GM18951 (cell line): ENCODE data around the gene DACH1.

Experiments used
- POLR2A ChIP-seq: IDR thresholded peaks from 4 replicates; pipeline ENCODE4 v1.6.1; 2011; ENCODE audit warnings: mild to moderate bottlenecking; ENCODE audit not compliant: insufficient read length, insufficient read depth; ENCODE audit errors: extremely low read depth
- in situ Hi-C: fragments of 300-500 bp; cut with MboI; formaldehyde crosslinking; loops from one replicate; pipeline ENCODE4 v1.12.0; 2022; ENCODE audit warnings: low sequenced_read_pairs, mixed read lengths, inconsistent platforms; ENCODE audit not compliant: unreplicated experiment

The DACH1 gene

GRCh38 chr13:71727042-71727441, 140.0 kb downstream of the DACH1 start:
- in situ Hi-C loops = no loop called here
- TF ChIP-seq POLR2A = no peak

- in situ Hi-C loops = no loop called here
- TF ChIP-seq POLR2A = no peak
Observed at GRCh38 chr13:71722206-71722605, 144.8 kb downstream of the DACH1 start.

- TF ChIP-seq POLR2A = no peak
- in situ Hi-C loops = no loop called here
Observed at GRCh38 chr13:71721104-71721503, 145.9 kb downstream of the DACH1 start.

- no peak for TF ChIP-seq POLR2A
- in situ Hi-C loops = no loop called here
Observed at GRCh38 chr13:71718931-71719330, 148.1 kb downstream of the DACH1 start.

GRCh38 chr13:71714802-71715375, 152.1 kb downstream of the DACH1 start:
- in situ Hi-C loops = no loop called here
- no peak for TF ChIP-seq POLR2A

- in situ Hi-C loops = no loop called here
Observed at GRCh38 chr13:71712988-71713653, 153.9 kb downstream of the DACH1 start.

GRCh38 chr13:71704656-71705055, 162.3 kb downstream of the DACH1 start:
- no peak for TF ChIP-seq POLR2A
- in situ Hi-C loops = no loop called here

More at GRCh38 chr13:71712988-71713653, 153.9 kb downstream of the DACH1 start:
- TF ChIP-seq POLR2A = no peak

GRCh38 chr13:71703138-71703537, 163.9 kb downstream of the DACH1 start:
- in situ Hi-C loops = no loop called here
- no peak for TF ChIP-seq POLR2A

- in situ Hi-C loops = no loop called here
- no peak for TF ChIP-seq POLR2A
Observed at GRCh38 chr13:71702253-71702652, 164.8 kb downstream of the DACH1 start.

- in situ Hi-C loops = no loop called here
- no peak for TF ChIP-seq POLR2A
Observed at GRCh38 chr13:71701741-71702140, 165.3 kb downstream of the DACH1 start.

- in situ Hi-C loops = no loop called here
- TF ChIP-seq POLR2A = no peak
Observed at GRCh38 chr13:71699342-71699741, 167.7 kb downstream of the DACH1 start.

- no peak for TF ChIP-seq POLR2A
- in situ Hi-C loops = no loop called here
Observed at GRCh38 chr13:71695662-71696061, 171.3 kb downstream of the DACH1 start.

- in situ Hi-C loops = no loop called here
- TF ChIP-seq POLR2A = no peak
Observed at GRCh38 chr13:71685072-71685471, 181.9 kb downstream of the DACH1 start.

- TF ChIP-seq POLR2A = no peak
- in situ Hi-C loops = no loop called here
Observed at GRCh38 chr13:71681901-71682613, 184.9 kb downstream of the DACH1 start.
